Natural killer cell treated with Interleukin-12 subunit alpha and Interleukin-12 subunit beta and Interleukin-15 and Interleukin-18, amount 100 ng/mL, for 72 hours (primary cell): Measurements from ENCODE around the gene SLC30A1. TPM values are rescaled to one million over a fixed set of nuclear protein-coding genes. Genes with fewer than 3 reads are reported as not detected.

Experiments used
- ATAC-seq, 2 donors: fragments of 150-1000 bp; cut with Tn5 transposase in 1 of 2; sonication (Bioruptor Pico), chemical (Tn5 transposase) in 1 of 2; 2 replicates each; pipeline ENCODE4 v1.10.0; 2021
- DNase-seq: peaks from one replicate; pipeline ENCODE4 v3.0.0; 2022; ENCODE audit warnings: low spot score
- H3K27ac Mint-ChIP-seq, 2 donors: 1 replicate in 1 of 2; 2 replicates in 1 of 2; pipeline ENCODE4 v1.8.0; 2022; ENCODE audit warnings: mixed read lengths in 2 of 2, mild to moderate bottlenecking in 1 of 2, moderate library complexity in 1 of 2
- H3K27me3 Mint-ChIP-seq, 2 donors: 1 replicate in 1 of 2; 2 replicates in 1 of 2; pipeline ENCODE4 v1.8.0; 2022; ENCODE audit warnings: mixed read lengths in 2 of 2
- H3K36me3 Mint-ChIP-seq: one replicate; pipeline ENCODE4 v1.8.0; 2022; ENCODE audit warnings: mixed read lengths
- H3K4me1 Mint-ChIP-seq, 2 donors: 1 replicate in 1 of 2; 2 replicates in 1 of 2; pipeline ENCODE4 v1.8.0; 2022; ENCODE audit warnings: low read depth in 2 of 2, mixed read lengths in 2 of 2, mild to moderate bottlenecking in 1 of 2
- H3K4me3 Mint-ChIP-seq: one replicate; pipeline ENCODE4 v1.8.0; 2022; ENCODE audit warnings: mixed read lengths
- H3K9me3 Mint-ChIP-seq: 2 replicates; pipeline ENCODE4 v1.8.0; 2022; ENCODE audit warnings: mixed read lengths
- total RNA-seq, 2 donors: library from RNA; stranded (reverse); gene quantifications; one replicate each; pipeline ENCODE4 v1.2.3, GENCODE V29; 2022

SLC30A1 gene
- total RNA-seq, 2 donors from 2014 or later, result 6.9 to 13.1 TPM

DNA sequence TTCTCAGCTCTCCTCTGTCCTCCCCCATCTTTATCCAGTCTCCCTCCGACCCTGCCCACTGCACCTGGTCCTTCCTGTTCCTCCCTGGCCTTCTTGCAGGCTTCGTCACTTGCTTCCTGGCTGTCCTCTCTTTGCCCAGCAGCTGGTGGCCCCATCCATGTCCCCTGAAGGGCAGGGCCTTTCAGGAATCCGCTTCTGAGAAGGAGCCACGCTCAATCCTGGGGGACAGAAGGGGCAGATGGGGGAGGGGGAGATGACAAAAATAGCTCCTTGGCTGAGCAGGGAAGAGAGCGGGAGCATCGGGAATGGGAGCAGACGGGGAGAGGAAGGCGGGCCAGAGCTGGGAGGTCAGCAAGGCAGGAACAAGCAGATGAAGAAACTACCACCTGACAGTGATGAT lies 40.7 kb downstream of the SLC30A1 start:
- no peaks in the 10 kb centered on the region for H3K9me3 Mint-ChIP-seq
- H3K4me1 Mint-ChIP-seq, result peaks cover 0 to 8% of the 10 kb centered on the region in 2 donors
- no peak for DNase-seq
- no peaks in the 10 kb centered on the region for H3K36me3 Mint-ChIP-seq
- H3K27me3 Mint-ChIP-seq, result peaks cover 0 to 8% of the 10 kb centered on the region in 2 donors
- no peak for ATAC-seq
- H3K4me3 Mint-ChIP-seq, result no peak overlapping the region
- H3K27ac Mint-ChIP-seq, result no peak overlapping the region

DNA sequence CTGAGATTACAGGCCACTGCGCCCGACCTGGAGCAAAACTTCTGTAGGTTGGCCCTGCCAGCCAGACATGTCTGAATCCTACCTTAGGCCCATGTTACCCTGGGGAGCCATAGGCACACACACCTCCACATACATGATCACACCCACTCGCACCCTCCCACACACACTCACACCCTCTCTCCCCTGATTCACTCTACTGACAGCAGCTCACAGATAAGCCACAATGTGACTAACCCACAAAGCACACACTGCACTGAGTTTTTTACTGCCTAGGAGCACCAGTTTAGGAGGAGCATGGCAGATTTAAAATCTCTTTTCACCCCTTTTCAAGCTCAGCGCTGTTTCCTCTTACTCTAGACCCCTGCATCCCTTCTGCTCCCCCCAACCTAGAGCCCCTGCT lies 41.7 kb downstream of the SLC30A1 start:
- Mint-ChIP-seq H3K4me3 (no peak overlapping the region), H3K9me3 (no peaks in the 10 kb centered on the region), H3K36me3 (no peaks in the 10 kb centered on the region), H3K27me3 (peaks cover 0 to 8% of the 10 kb centered on the region in 2 donors), H3K27ac (no peak overlapping the region), H3K4me1 (peaks cover 0 to 7% of the 10 kb centered on the region in 2 donors)
- no peak for DNase-seq
- ATAC-seq, result peak in 1 of 2 donors; percentile 46

DNA sequence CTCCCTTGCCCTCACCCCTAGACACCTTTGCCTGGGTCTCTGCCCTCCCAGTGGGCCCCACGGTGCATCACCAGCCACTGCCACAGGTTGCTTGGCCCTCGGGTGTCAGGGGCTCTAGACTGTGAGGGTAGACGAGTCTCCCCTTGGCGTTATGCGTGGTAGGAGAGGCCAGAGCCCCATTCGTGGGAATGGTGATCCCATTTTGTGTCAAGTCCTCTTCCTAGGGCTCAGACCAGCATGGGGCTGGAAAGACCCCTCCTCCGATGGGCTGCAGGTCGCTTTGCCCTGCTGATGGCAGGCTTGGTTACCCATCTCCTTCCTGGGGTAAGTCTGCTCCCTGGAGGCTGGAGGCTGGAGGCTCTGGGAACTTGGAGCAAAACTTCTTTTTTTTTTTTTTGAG lies 42.4 kb downstream of the SLC30A1 start:
- Mint-ChIP-seq H3K36me3 (no peaks in the 10 kb centered on the region), H3K27me3 (peaks cover 0 to 6% of the 10 kb centered on the region in 2 donors), H3K4me3 (no peak overlapping the region), H3K4me1 (peaks cover 0 to 4% of the 10 kb centered on the region in 2 donors), H3K27ac (no peak overlapping the region), H3K9me3 (no peaks in the 10 kb centered on the region)
- ATAC-seq (no peak), DNase-seq (no peak)

DNA sequence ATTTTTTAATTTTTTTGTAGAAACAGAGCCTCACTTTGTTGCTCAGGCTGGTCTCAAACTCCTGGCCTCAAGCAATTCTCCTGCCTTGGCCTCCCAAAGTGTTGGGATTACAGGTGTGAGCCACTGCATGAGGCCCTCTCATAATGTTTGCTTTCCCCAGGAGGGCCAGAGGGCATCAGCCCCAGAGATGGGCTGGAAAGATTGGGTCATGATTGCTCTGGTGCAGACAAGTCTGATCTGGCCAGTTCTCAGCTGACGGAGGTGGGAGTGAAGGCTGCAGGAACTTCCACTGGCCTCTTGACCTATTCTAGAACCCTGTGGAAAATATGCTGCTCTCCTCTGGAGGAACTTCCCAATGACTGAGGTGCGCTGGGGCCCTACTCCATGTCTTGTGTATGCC lies 43.6 kb downstream of the SLC30A1 start:
- Mint-ChIP-seq H3K9me3 (no peaks in the 10 kb centered on the region), H3K36me3 (no peaks in the 10 kb centered on the region), H3K27ac (no peak overlapping the region), H3K4me3 (no peak overlapping the region), H3K27me3 (peaks cover 0 to 2% of the 10 kb centered on the region in 2 donors), H3K4me1 (peaks cover 0 to 4% of the 10 kb centered on the region in 2 donors)
- no peak for DNase-seq
- no peak for ATAC-seq

DNA sequence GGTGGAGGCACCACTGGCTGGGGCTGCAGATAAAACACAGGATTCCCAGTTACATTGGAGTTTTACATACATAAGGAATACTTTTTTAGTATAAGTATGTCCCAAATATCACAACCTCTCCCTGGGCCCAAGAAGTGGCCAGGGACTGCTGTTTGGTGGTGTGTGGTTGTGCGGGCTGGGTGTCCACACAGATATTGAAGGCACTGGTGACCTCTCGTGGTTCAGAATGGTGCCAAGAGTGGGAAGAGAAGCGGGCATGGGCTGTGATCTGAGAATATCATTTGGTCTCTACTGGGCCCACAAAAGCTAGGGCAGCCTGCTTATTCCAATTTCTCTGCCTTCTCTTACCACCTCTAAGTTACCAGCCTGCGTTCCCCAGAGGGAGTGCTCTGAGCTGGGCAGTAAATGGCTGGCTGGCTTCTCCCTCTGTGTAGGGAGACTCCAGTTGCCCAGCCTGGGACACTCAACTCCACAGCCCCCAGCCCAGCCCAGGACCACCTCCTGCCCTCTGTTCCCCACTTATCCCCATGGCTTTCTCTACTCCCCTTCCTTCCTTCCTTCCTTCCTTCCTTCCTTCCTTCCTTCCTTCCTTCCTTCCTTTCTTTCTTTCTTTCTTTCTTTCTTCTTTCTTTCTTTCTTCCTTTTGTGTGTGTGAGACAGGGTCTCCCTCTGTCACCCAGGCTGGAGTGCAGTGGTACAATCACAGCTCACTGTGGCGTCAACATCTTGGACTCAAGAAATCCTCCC lies 44.2 kb downstream of the SLC30A1 start:
- Mint-ChIP-seq H3K4me1 (peaks cover 0 to 4% of the 10 kb centered on the region in 2 donors), H3K9me3 (no peaks in the 10 kb centered on the region), H3K4me3 (no peak overlapping the region), H3K36me3 (no peaks in the 10 kb centered on the region), H3K27me3 (peaks cover 0 to 2% of the 10 kb centered on the region in 2 donors), H3K27ac (no peak overlapping the region)
- no peak for DNase-seq
- peak; percentile 29 to 54 for ATAC-seq

DNA sequence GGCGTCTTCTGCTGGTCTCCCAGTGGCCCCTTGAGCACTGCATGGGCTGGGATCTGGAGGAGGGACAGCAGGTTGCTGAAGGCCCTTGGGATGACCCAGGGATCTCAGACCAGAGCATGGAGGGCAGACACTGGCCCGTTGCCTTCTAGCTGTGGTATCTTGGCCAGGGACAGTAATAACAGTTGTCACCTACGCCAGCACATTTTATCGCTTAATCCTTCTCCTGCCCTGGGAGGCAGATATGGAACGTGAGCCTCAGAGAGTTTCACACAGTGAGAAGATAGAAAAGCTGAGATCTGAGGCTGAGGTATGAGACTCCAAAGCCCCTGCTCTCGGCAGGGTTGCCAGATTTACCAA lies 46.9 kb downstream of the SLC30A1 start:
- Mint-ChIP-seq H3K27ac (no peak overlapping the region), H3K4me1 (peaks cover 0 to under 1% of the 10 kb centered on the region in 2 donors), H3K36me3 (no peaks in the 10 kb centered on the region), H3K9me3 (no peaks in the 10 kb centered on the region), H3K27me3 (peaks cover 0 to 4% of the 10 kb centered on the region in 2 donors), H3K4me3 (no peak overlapping the region)
- ATAC-seq (no peak), DNase-seq (no peak)

DNA sequence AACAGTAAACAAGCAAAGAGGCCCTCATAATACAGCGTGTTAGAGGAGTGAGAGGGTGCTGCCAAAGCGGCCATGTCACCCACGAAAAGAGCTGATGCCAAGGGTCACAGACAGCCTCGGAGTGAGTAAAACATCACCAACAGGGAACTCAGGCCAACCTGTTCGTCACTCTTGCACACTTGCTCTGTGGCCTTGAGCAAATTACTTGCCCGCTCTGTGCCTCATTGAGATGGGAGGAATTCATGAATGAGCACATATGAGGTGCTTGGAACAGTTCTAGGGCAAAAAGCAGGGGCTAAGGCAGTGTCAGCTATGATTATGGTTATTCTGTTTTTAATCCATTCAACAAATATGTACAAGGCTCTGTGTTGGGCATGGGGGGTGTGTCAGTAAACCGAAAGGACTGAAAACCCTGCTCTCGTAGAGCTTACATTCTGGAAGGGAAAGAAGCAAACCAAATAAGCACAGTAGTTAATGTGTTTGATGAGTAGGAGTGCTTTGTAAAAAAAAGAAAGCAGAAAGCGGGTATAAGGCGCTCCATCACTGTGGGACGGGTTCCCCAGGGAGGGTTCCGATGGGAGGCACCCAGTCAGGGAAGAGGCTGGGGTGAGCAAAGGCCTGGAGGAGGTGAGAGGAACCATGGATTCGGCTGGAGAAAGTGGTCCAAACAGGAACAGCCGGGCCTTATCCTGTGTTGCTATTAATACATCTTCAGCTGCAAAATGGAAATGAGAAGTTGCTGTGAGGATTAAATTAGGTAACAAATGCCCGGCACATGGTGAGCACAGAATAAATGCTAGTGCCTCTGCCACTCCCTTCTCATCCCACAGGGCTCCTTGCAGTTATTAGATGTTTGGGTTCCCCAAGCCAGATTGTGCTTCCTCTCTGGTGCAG lies 47.5 kb downstream of the SLC30A1 start:
- Mint-ChIP-seq H3K4me3 (no peak overlapping the region), H3K9me3 (no peaks in the 10 kb centered on the region), H3K27me3 (peaks cover 0 to 4% of the 10 kb centered on the region in 2 donors), H3K36me3 (no peaks in the 10 kb centered on the region), H3K27ac (no peak overlapping the region), H3K4me1 (no peaks in the 10 kb centered on the region)
- no peak for ATAC-seq
- no peak for DNase-seq

DNA sequence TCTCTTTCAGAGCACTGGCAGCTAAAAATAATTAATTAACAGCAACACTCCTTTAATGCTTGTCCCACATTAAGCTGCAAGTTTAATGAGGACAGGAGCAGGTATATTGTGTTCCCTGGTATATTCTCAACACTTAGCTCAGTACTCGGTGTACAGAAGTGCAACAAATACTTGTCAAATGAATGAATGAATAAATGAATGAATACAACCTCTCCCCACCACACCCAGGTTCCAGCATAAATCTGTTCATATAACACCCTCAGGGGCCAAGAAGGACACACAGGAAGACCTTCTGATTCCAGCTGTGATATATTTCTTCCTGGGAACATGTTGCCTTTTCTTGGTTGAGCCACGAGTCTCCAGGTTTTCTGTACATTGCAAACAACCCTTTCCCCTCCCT lies 48.9 kb downstream of the SLC30A1 start:
- Mint-ChIP-seq H3K4me1 (no peaks in the 10 kb centered on the region), H3K36me3 (no peaks in the 10 kb centered on the region), H3K9me3 (no peaks in the 10 kb centered on the region), H3K27ac (no peak overlapping the region), H3K27me3 (peaks cover 0 to 5% of the 10 kb centered on the region in 2 donors), H3K4me3 (no peak overlapping the region)
- ATAC-seq (no peak), DNase-seq (no peak)

DNA sequence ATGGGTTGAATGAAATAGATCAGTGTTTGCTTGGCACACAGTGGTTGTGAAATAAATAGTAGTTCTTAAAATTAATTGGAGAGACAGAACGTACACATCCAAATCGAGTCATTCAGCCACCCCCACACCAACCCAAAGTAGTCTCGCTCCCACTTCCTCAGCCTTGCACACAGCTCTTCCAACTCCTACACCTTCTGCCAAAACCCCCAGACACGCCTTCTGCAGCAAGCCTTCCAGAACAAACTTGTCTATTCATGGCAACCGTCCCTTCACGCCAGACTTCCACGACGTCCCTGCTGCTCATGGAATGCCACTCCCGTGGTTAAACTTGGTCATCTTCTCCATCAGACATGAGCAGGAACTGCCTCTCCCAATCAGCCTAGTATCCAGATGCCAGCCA lies 49.5 kb downstream of the SLC30A1 start:
- Mint-ChIP-seq H3K27ac (no peak overlapping the region), H3K36me3 (no peaks in the 10 kb centered on the region), H3K9me3 (no peaks in the 10 kb centered on the region), H3K4me3 (no peak overlapping the region), H3K4me1 (no peaks in the 10 kb centered on the region), H3K27me3 (peaks cover 0 to 6% of the 10 kb centered on the region in 2 donors)
- ATAC-seq (no peak), DNase-seq (no peak)

DNA sequence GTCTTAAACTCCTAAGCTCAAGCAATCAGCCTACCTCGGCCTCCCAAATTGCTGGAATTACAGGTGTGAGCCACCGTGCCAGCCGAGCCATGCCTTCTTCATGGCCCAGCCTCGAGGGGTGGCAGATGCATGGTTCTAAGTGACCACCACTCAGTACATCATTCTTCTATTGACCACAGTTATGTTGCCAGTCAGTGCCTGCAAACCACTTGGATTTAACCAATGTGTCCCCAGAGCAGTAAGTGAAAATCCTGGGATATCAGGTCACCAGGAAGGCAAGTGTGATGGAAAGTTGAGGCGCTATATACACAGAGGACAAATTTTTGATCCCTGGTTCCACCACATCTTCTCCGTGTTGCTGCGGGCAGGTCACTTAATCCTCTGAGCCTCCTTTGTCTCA lies 50.0 kb downstream of the SLC30A1 start:
- no peaks in the 10 kb centered on the region for H3K9me3 Mint-ChIP-seq
- H3K4me3 Mint-ChIP-seq, result no peak overlapping the region
- no peak for DNase-seq
- no peak overlapping the region for H3K27ac Mint-ChIP-seq
- H3K4me1 Mint-ChIP-seq, result no peaks in the 10 kb centered on the region
- H3K36me3 Mint-ChIP-seq, result no peaks in the 10 kb centered on the region
- ATAC-seq, result no peak
- peaks cover 0 to 6% of the 10 kb centered on the region in 2 donors for H3K27me3 Mint-ChIP-seq

DNA sequence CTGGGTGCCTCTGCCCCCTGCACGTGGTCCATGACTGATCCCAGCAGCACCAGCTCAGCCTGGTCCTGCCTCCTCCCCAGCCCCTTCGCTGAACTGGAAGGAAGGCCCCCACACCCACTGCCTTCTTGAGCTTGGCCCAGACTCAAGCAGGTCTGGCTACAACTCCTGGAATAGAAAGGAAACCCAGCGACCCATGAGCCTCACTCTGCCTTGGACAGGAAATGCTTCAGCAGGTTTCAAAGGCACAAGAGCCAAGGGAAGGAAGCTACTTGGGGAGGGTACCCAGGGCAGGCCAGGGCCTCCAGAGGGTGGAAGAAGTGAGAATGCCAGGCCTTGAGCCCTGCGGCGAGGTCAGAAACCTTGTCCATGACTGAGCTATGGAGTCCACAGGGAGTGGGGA lies 51.1 kb downstream of the SLC30A1 start:
- no peaks in the 10 kb centered on the region for H3K9me3 Mint-ChIP-seq
- H3K36me3 Mint-ChIP-seq, result no peaks in the 10 kb centered on the region
- no peak overlapping the region for H3K27ac Mint-ChIP-seq
- no peaks in the 10 kb centered on the region for H3K4me1 Mint-ChIP-seq
- peaks cover 0 to 6% of the 10 kb centered on the region in 2 donors for H3K27me3 Mint-ChIP-seq
- H3K4me3 Mint-ChIP-seq, result no peak overlapping the region
- ATAC-seq (no peak), DNase-seq (no peak)

DNA sequence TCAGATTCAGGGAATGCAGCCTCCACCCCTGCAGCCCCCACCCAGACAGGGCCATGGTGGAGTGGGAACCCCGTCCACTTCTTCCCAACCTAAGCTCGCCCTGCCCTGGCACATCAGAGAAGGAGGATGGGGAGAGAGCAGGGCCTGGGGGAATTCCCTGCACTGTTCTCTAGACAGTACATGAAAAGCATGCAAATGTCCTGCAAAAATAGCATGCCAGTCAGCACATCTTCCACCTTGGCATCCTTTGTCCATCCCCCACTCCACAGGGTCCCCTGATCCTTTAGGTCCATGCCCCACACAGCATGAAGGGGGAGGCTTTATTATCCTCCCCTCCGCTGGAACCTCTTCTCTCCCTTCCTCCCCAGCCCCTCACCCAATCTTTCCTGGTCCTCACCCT lies 52.0 kb downstream of the SLC30A1 start:
- H3K27ac Mint-ChIP-seq, result no peak overlapping the region
- no peaks in the 10 kb centered on the region for H3K36me3 Mint-ChIP-seq
- H3K4me1 Mint-ChIP-seq, result no peaks in the 10 kb centered on the region
- H3K27me3 Mint-ChIP-seq, result peaks cover 0 to 6% of the 10 kb centered on the region in 2 donors
- H3K4me3 Mint-ChIP-seq, result no peak overlapping the region
- ATAC-seq, result no peak
- no peak for DNase-seq
- H3K9me3 Mint-ChIP-seq, result no peaks in the 10 kb centered on the region

DNA sequence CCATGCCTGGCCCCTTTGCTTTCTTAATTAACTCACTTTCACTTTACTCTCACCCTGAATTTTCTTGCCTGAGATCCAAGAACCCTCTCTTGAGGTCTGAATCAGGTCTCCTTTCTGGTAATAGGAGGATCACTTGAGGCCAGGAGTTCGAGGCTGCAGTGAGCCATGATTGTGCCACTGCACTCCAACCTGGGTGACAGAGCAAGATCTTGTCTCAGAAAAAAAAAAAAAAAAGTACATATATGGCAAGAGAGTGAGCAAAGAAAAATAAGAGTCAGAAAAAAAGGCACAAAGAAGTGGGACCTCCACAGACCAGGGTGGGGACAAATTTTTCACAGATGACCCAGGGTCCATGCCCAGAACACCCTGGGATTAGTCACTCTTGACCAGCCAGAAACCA lies 52.9 kb downstream of the SLC30A1 start:
- Mint-ChIP-seq H3K9me3 (no peaks in the 10 kb centered on the region), H3K4me1 (no peaks in the 10 kb centered on the region), H3K27ac (no peak overlapping the region), H3K36me3 (no peaks in the 10 kb centered on the region), H3K27me3 (peaks cover 0 to 6% of the 10 kb centered on the region in 2 donors), H3K4me3 (no peak overlapping the region)
- DNase-seq (no peak), ATAC-seq (no peak)

DNA sequence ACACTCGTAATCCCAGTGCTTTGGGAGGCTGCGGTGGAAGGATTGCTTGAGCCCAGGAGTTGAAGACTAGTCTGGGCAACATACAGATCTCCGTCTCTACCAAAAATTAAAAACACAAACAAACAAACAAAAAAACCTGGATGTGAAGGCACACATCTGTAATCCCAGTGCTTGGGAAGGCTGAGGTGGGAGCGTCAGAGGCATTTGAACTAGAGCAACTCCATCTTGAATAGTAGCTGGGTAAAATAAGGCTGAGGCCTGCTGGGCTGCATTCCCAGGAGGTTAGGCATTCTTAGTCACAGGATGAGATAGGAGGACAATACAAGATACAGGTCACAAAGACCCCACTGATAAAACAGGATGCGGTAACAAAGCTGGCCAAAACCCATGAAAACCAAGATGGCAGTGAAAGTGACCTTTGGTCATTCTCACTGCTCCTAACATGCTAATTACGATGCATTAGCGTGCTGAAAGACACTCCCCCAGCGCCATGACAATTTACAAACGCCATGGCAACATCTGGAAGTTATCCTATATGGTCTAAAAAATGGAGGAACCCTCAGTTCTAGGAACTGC lies 53.8 kb downstream of the SLC30A1 start:
- Mint-ChIP-seq H3K27ac (no peak overlapping the region), H3K27me3 (peaks cover 0 to 4% of the 10 kb centered on the region in 2 donors), H3K36me3 (no peaks in the 10 kb centered on the region), H3K4me3 (no peak overlapping the region), H3K9me3 (no peaks in the 10 kb centered on the region), H3K4me1 (no peaks in the 10 kb centered on the region)
- no peak for ATAC-seq
- no peak for DNase-seq
